KMS-11 (cell line): ENCODE results near the gene ST3GAL4.

Source experiments
- H2AFZ ChIP-seq: fragments of 200-600 bp; sonication (generic); 2 replicates; pipeline ENCODE4 v1.6.1; 2016; ENCODE audit warnings: antibody characterized with exemption, mixed run types, low read depth
- H3K27ac ChIP-seq: fragments of 200-600 bp; sonication (generic); 2 replicates; pipeline ENCODE4 v1.6.1; 2016; ENCODE audit warnings: mild to moderate bottlenecking, mixed run types
- H3K27me3 ChIP-seq: fragments of 200-600 bp; sonication (generic); 2 replicates; pipeline ENCODE4 v1.6.1; 2017; ENCODE audit warnings: mild to moderate bottlenecking, low read depth, mixed run types, moderate library complexity; ENCODE audit not compliant: insufficient read depth
- H3K36me3 ChIP-seq: fragments of 200-600 bp; sonication (generic); 2 replicates; pipeline ENCODE4 v1.6.1; 2017; ENCODE audit warnings: mild to moderate bottlenecking, mixed run types; ENCODE audit not compliant: insufficient read depth
- H3K4me1 ChIP-seq: fragments of 200-600 bp; sonication (generic); 2 replicates; pipeline ENCODE4 v1.6.1; 2016; ENCODE audit warnings: mild to moderate bottlenecking, low read depth, mixed run types; ENCODE audit not compliant: poor library complexity, severe bottlenecking
- H3K4me2 ChIP-seq: fragments of 200-600 bp; sonication (generic); 2 replicates; pipeline ENCODE4 v1.7.0; 2016; ENCODE audit warnings: mild to moderate bottlenecking, mixed run types
- H3K4me3 ChIP-seq: fragments of 200-600 bp; sonication (generic); IDR thresholded peaks from 2 replicates; pipeline ENCODE4 v1.6.1; 2017; ENCODE audit warnings: low read depth, low read length, mixed read lengths; ENCODE audit not compliant: insufficient read depth
- H3K79me2 ChIP-seq: fragments of 200-600 bp; sonication (generic); 2 replicates; pipeline ENCODE4 v1.6.1; 2016; ENCODE audit warnings: low read depth, mixed run types; ENCODE audit not compliant: insufficient read depth
- H3K9ac ChIP-seq: fragments of 200-600 bp; sonication (generic); 2 replicates; pipeline ENCODE4 v1.6.1; 2016; ENCODE audit warnings: mild to moderate bottlenecking, mixed run types
- H4K20me1 ChIP-seq: fragments of 200-600 bp; sonication (generic); 2 replicates; pipeline ENCODE4 v1.6.1; 2016; ENCODE audit warnings: mild to moderate bottlenecking, mixed run types; ENCODE audit not compliant: insufficient read depth
- TF ChIP-seq, protein P1 (sequence below): fragments of 200-600 bp; sonication (generic); conservative IDR thresholded peaks from 2 replicates; pipeline ENCODE4 v1.6.1; 2017; ENCODE audit warnings: low read depth, mild to moderate bottlenecking, antibody characterized with exemption, low read length, moderate library complexity, mixed read lengths

ST3GAL4 gene

DNA sequence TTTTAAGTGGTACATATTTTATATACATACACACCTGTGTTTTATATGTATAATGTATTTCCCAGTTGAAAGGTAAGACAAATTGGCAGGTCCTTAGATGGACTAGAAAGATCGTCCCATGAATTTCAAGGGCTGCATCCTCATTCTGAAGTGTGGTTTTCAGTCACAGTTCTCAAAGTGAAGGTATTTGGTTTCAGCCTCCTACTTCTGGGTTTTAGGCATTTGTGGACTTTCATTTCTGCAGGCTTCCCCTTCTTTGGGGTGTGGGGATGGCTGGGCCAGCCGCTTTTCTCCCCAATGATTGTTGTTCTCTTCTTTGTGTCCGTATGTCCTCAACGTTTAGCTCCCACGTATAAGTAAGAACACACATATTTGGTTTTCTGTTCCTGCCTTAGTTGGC, 41.7 kb upstream of the ST3GAL4 start:
- TF ChIP-seq, protein P1, sequence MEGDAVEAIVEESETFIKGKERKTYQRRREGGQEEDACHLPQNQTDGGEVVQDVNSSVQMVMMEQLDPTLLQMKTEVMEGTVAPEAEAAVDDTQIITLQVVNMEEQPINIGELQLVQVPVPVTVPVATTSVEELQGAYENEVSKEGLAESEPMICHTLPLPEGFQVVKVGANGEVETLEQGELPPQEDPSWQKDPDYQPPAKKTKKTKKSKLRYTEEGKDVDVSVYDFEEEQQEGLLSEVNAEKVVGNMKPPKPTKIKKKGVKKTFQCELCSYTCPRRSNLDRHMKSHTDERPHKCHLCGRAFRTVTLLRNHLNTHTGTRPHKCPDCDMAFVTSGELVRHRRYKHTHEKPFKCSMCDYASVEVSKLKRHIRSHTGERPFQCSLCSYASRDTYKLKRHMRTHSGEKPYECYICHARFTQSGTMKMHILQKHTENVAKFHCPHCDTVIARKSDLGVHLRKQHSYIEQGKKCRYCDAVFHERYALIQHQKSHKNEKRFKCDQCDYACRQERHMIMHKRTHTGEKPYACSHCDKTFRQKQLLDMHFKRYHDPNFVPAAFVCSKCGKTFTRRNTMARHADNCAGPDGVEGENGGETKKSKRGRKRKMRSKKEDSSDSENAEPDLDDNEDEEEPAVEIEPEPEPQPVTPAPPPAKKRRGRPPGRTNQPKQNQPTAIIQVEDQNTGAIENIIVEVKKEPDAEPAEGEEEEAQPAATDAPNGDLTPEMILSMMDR, result no peak
- Histone ChIP-seq H3K27ac (no peak overlapping the region), H3K79me2 (no peaks in the 10 kb centered on the region; the same call in 1 of the 2 replicates), H3K9ac (no peak overlapping the region), H3K4me1 (peaks cover 82% of the 10 kb centered on the region), H4K20me1 (no peaks in the 10 kb centered on the region), H3K4me3 (no peak overlapping the region), H3K4me2 (peak overlapping the region; percentile 16), H2AFZ (no peak overlapping the region), H3K36me3 (no peaks in the 10 kb centered on the region), H3K27me3 (no peaks in the 10 kb centered on the region)

- H3K9ac ChIP-seq, result no peak overlapping the region
- H4K20me1 ChIP-seq, result no peaks in the 10 kb centered on the region
- TF ChIP-seq, protein P1, result no peak
- H3K4me1 ChIP-seq, result peaks cover 60% of the 10 kb centered on the region
- H3K4me2 ChIP-seq, result peak overlapping the region; percentile 72; the same call in 1 of the 2 replicates
- no peaks in the 10 kb centered on the region for H3K27me3 ChIP-seq
- H2AFZ ChIP-seq, result no peak overlapping the region
- no peaks in the 10 kb centered on the region for H3K36me3 ChIP-seq
- no peak overlapping the region for H3K4me3 ChIP-seq
- no peaks in the 10 kb centered on the region; the same call in 1 of the 2 replicates for H3K79me2 ChIP-seq
- H3K27ac ChIP-seq, result peak overlapping the region; percentile 63; the same call in 1 of the 2 replicates
These were observed 38.1 kb upstream of the ST3GAL4 start for GRCh38 chr11:126317432-126317755.

- Histone ChIP-seq H4K20me1 (no peaks in the 10 kb centered on the region), H3K9ac (no peak overlapping the region), H3K4me1 (peaks cover 54% of the 10 kb centered on the region), H3K36me3 (no peaks in the 10 kb centered on the region), H3K27me3 (no peaks in the 10 kb centered on the region), H3K79me2 (no peaks in the 10 kb centered on the region; the same call in 1 of the 2 replicates), H2AFZ (no peak overlapping the region), H3K27ac (peak overlapping the region; percentile 63), H3K4me2 (peak overlapping the region; percentile 72), H3K4me3 (no peak overlapping the region)
- TF ChIP-seq, protein P1, result no peak
These were observed 37.5 kb upstream of the ST3GAL4 start for GRCh38 chr11:126317756-126318573.

GRCh38 chr11:126318574-126319373, 36.7 kb upstream of the ST3GAL4 start:
- H4K20me1 ChIP-seq, result no peaks in the 10 kb centered on the region
- H3K9ac ChIP-seq, result no peak overlapping the region
- H2AFZ ChIP-seq, result no peak overlapping the region
- TF ChIP-seq, protein P1, result no peak
- no peaks in the 10 kb centered on the region for H3K27me3 ChIP-seq
- H3K27ac ChIP-seq, result peak overlapping the region; percentile 63
- peak overlapping the region; percentile 72 for H3K4me2 ChIP-seq
- H3K4me1 ChIP-seq, result peaks cover 46% of the 10 kb centered on the region
- no peak overlapping the region for H3K4me3 ChIP-seq
- no peaks in the 10 kb centered on the region; the same call in 1 of the 2 replicates for H3K79me2 ChIP-seq
- no peaks in the 10 kb centered on the region for H3K36me3 ChIP-seq
